IPS DF 6.9 (cell line): ENCODE results near the gene MFRP.

Source experiments
- DNase-seq: peaks from one replicate; pipeline ENCODE4 v3.0.0-alpha.2; 2013; ENCODE audit warnings: low read depth, low spot score
- H3K27ac ChIP-seq: one replicate; pipeline ENCODE4 v1.5.1; 2013; ENCODE audit warnings: low read length, control low read depth
- H3K27me3 ChIP-seq: 2 replicates; pipeline ENCODE4 v1.6.1; 2013; ENCODE audit warnings: mild to moderate bottlenecking, low read length; ENCODE audit not compliant: control insufficient read depth, insufficient read depth
- H3K36me3 ChIP-seq: 2 replicates; pipeline ENCODE4 v1.6.1; 2013; ENCODE audit warnings: low read length; ENCODE audit not compliant: control insufficient read depth, insufficient read depth
- H3K4me1 ChIP-seq: 2 replicates; pipeline ENCODE4 v1.6.1; 2013; ENCODE audit warnings: low read length; ENCODE audit not compliant: control insufficient read depth, insufficient read depth
- H3K4me3 ChIP-seq: 2 replicates; pipeline ENCODE4 v1.5.1; 2013; ENCODE audit warnings: mild to moderate bottlenecking, low read length
- H3K9me3 ChIP-seq: 2 replicates; pipeline ENCODE4 v1.6.1; 2013; ENCODE audit warnings: low read length, inconsistent platforms; ENCODE audit not compliant: control insufficient read depth, insufficient read depth
- WGBS: extraction: QIAGEN DNeasy Blood & Tissue Kit; methylation state at CpG from one replicate; pipeline ENCODE4 v1.1.7; 2013; ENCODE audit warnings: mixed read lengths, missing lambda C conversion rate; ENCODE audit not compliant: insufficient read length, insufficient coverage; 5-methylcytosine and 5-hydroxymethylcytosine counted together

The MFRP gene

DNA sequence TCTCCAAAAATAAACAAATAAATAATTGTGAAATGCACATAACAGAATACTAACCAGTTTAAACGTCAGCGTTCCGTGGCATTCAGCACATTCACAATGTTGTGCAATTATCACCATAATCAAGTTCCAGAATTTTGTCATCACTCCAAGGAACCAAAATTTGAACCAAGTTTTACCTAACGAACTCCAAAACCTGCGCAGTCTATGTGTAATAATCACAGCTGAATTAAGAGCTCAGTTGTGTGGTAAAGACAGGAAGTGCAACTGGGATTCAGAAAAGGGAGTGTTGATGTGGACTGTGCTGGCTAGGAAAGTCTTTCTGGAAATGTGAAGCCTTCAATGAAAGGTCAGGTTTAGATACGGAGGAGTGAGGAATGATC is 24.2 kb downstream of the MFRP start:
- no peak for DNase-seq
- H3K27ac ChIP-seq = no peak overlapping the region
- peaks cover 17% of the 10 kb centered on the region for H3K4me1 ChIP-seq
- no peak overlapping the region for H3K4me3 ChIP-seq
- no peaks in the 10 kb centered on the region for H3K9me3 ChIP-seq
- no peaks in the 10 kb centered on the region for H3K36me3 ChIP-seq
- H3K27me3 ChIP-seq = no peaks in the 10 kb centered on the region; the same call in 1 of the 2 replicates
- WGBS = no CpG with 5 or more reads among the region's 6 CpGs

DNA sequence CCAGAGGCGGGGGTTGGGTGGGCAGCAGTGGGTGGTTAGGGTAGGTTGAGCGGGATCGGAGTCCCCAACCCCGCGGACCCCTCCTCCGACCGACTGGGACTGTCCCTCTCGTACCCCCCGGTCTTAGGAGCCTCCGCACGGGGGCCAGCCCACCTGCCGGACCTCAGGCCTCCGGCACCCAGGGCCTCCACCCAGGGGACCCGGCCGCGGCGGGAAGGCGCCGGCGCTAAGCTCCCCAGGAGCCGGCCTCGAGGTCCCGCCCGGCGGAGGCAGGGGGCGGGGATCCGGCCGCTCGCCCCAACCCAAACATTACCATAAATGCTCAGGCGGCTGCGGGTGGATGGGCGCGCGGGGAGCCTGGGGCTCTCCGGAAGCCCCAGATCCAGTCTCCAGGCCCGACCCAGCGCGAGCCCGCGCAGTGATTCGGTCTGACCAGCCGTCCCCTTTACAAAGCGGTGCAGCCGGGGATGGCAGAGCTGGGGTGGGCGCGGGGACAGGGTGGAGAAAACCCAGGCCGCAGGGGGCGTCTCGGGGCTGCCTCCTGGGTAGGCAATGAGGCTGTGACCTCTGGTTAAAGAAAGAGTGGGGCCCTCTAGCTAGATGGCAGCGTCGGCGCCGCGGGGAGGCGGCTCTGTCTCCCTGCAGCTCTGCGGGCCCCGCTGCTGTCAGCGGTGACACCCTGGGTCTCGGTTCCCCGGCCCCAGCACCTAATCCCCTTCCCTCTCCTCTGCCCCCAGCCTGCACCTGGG is 25.6 kb downstream of the MFRP start:
- Histone ChIP-seq H3K9me3 (no peaks in the 10 kb centered on the region), H3K36me3 (no peaks in the 10 kb centered on the region), H3K27ac (no peak overlapping the region), H3K4me3 (peak overlapping the region; percentile 41; the same call in 1 of the 2 replicates), H3K4me1 (peaks cover 17% of the 10 kb centered on the region), H3K27me3 (peaks cover 2% of the 10 kb centered on the region)
- WGBS = no CpG with 5 or more reads among the region's 60 CpGs
- no peak for DNase-seq

DNA sequence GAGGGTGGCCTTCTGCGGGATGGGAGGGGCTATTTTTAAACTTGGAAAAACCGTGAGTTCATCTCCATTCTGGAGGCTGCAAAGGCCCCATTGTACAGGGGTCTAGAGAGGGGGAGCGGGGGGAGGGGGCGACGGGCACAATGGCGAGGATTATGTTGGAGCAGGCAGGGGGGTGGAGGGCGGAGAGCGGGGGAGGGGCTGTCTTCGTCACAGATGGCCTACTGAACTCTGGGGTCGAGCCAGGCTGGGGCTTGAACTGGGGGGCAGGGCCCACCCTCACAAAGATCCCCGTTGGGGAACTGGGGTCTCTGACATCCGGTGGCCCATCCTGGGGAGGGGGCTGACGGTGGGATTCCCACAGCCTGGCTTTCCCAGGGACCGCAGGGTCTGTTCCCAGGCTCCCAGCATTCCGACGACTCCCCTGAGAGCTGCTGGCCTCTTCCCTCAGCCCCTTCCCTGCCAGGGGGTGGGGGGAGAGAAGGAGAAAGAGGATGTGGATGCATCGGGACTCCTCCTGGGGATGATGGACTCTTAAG is 26.2 kb downstream of the MFRP start:
- no peaks in the 10 kb centered on the region for H3K9me3 ChIP-seq
- peak overlapping the region; percentile 41; the same call in 1 of the 2 replicates for H3K4me3 ChIP-seq
- WGBS = no CpG with 5 or more reads among the region's 17 CpGs
- peaks cover 21% of the 10 kb centered on the region for H3K4me1 ChIP-seq
- no peak for DNase-seq
- peaks cover 7% of the 10 kb centered on the region for H3K27me3 ChIP-seq
- H3K27ac ChIP-seq = no peak overlapping the region
- no peaks in the 10 kb centered on the region for H3K36me3 ChIP-seq

DNA sequence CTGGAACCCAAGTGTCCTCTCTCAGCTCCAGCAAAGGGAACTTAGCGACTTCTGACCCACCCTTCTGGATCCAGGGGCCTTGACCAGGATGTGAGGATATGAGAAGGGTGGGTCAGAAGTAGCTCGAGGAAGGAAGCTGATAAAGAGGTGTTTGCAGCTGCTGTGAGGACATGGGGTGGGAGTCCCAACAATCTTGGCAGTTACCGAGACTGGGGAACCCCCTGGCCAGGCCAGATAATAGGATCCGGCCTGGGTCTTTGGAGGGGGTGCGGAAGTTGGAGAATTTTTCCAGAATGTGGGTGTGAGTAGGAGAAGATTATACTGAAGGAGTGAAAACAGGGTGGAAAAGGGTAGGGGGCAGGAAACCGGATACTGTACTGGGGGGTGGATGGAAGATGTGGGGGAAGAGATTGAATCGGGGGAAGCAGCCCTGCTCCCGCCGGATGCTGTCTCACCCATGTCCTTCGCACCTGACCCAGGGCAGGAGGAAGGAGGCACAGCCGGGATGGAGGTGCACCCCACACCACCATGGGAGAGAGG is 26.7 kb downstream of the MFRP start:
- no peak overlapping the region for H3K27ac ChIP-seq
- WGBS = no CpG with 5 or more reads among the region's 11 CpGs
- H3K36me3 ChIP-seq = no peaks in the 10 kb centered on the region
- no peak overlapping the region for H3K4me3 ChIP-seq
- H3K4me1 ChIP-seq = peaks cover 23% of the 10 kb centered on the region
- DNase-seq = no peak
- peaks cover 7% of the 10 kb centered on the region for H3K27me3 ChIP-seq
- no peaks in the 10 kb centered on the region for H3K9me3 ChIP-seq

DNA sequence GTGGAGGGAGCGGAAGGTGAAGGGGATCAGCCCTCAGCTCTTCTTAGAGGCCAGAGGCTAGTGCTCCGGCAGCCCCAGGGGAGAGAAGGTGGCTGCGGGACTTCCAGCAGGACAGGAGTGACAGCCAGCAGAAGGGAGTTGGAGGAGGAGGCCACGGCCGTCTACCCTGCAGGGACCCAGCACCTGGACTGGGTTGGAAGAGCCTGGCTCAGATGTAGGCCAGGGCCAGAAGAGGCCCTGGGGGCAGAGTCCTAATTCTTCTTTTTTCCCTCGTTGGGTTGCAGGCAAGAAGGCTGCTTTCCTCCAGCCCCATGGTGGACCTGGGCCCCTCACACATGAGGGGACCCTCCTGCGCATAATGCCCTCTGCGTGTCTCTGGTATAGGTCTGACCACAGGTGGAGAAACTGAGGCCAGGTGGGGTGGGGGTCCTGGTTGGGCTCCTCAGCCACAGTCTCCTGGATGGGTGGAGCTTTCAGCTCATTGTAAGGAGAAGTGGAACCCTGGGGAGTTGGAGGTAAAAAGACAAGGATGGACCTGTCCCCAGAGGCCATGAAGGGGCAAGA is 27.3 kb downstream of the MFRP start:
- Histone ChIP-seq H3K4me1 (peaks cover 24% of the 10 kb centered on the region), H3K27ac (no peak overlapping the region), H3K9me3 (no peaks in the 10 kb centered on the region), H3K4me3 (no peak overlapping the region), H3K36me3 (no peaks in the 10 kb centered on the region), H3K27me3 (peaks cover 7% of the 10 kb centered on the region)
- no peak for DNase-seq
- no CpG with 5 or more reads among the region's 8 CpGs for WGBS

DNA sequence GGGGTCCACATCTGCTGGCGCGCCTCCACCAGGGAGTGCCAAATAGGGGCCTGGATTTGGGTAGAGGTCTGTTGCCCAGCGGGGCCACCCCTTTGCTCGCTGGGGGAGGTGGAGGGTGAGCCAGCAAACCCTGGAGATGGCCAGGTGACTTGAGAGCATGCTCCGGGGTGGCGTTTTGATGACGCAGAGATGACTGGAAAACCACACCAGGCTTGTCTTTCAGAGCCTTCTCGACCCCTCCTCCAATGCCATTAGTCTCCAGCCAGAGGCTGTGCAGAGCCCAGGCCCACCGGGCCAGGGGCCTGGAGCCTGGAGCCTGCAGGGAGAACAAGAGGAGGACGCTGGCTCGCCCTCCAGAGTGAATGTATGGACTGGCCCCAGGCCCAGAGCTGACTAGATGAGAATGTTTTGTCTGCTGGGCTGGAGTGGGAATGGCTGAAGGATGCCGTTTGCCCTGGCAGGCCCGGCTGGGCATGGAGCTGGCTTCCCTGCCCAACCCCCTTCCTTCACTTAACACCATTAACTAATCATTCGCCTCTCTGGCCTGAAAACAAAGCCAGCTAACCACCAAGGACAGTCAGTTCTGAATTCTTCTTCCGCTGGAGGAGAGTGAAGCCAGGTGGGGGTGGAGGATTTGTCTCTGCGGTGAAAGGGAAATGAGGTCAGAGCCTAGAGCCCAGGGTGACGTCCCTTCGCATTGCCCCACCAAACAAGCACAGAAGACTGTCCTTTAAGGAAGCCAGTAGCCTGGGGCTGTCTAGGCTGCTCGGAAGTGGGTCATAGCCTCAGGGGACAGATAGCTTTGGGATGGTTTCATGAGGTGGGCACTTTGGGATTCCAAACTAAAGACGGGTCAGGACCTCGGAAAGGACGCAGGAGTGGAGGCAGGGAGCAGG is 28.0 kb downstream of the MFRP start:
- Histone ChIP-seq H3K4me1 (peaks cover 24% of the 10 kb centered on the region), H3K36me3 (no peaks in the 10 kb centered on the region), H3K27ac (no peak overlapping the region), H3K27me3 (peaks cover 7% of the 10 kb centered on the region), H3K4me3 (no peak overlapping the region), H3K9me3 (no peaks in the 10 kb centered on the region)
- WGBS = no CpG with 5 or more reads among the region's 22 CpGs
- DNase-seq = no peak

GRCh38 chr11:119317592-119318239 is 28.8 kb downstream of the MFRP start:
- H3K4me1 ChIP-seq = peaks cover 24% of the 10 kb centered on the region
- peaks cover 7% of the 10 kb centered on the region for H3K27me3 ChIP-seq
- no peaks in the 10 kb centered on the region for H3K36me3 ChIP-seq
- H3K27ac ChIP-seq = no peak overlapping the region
- WGBS = no CpG with 5 or more reads among the region's 14 CpGs
- no peaks in the 10 kb centered on the region for H3K9me3 ChIP-seq
- no peak for DNase-seq
- H3K4me3 ChIP-seq = no peak overlapping the region; the same call in 1 of the 2 replicates

- H3K4me3 ChIP-seq = peak within 1 kb of the TSS; percentile 53; the same call in 1 of the 2 replicates
- no peak within 1 kb of the TSS for H3K27ac ChIP-seq
- no peaks in the 10 kb centered on the region for H3K9me3 ChIP-seq
- no CpG with 5 or more reads among the region's 74 CpGs for WGBS
- peaks cover 24% of the 10 kb centered on the region for H3K4me1 ChIP-seq
- no peak for DNase-seq
- H3K36me3 ChIP-seq = peaks cover 5% of the 10 kb centered on the region; the same call in 1 of the 2 replicates
- peaks cover 7% of the 10 kb centered on the region for H3K27me3 ChIP-seq
Observed at GRCh38 chr11:119316729-119317591, 29.5 kb downstream of the MFRP start, which contains the start of gene MCAM. MCAM (minus strand) TSS chr11:119317130; CDS start chr11:119317101, 29 bp downstream.

DNA sequence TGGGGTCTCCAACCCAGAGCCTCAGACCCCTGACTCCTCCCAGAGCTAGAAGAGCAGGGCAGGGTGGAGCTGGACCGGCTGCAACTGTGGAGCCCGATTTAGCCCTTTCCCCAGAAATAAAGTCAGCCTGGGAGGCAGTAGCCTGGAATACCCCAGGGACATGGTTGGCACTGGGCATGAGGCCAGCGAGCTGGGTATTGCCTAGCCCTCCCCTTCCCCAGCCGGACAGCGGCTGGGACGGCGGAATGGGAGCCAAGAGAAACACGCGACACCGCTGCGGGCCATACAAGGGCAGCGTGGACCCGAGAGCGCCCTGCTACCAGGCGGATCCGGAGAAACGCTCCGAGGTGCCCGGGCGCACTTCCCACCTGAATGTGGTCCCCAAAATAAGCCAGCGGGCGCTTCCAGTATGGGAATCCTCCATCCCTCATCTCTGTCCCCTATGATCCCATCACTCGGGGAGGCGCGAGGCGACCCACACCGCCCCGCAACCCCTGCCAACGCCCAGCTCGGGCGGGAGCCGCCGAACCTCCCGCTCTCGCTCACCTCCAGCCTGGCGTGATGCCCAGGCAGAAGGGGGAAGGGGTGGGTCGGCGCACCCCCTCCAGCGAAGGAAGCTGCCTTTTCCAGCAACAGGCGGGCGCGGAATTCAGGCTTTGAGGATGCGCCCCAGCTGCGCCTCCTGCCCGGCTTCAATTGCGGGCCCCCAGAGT is 30.3 kb downstream of the MFRP start:
- Histone ChIP-seq H3K4me1 (peaks cover 24% of the 10 kb centered on the region), H3K9me3 (no peaks in the 10 kb centered on the region), H3K27me3 (peaks cover 7% of the 10 kb centered on the region), H3K4me3 (peak overlapping the region; percentile 53; the same call in 1 of the 2 replicates), H3K27ac (no peak overlapping the region), H3K36me3 (peaks cover 7% of the 10 kb centered on the region; the same call in 1 of the 2 replicates)
- WGBS = no CpG with 5 or more reads among the region's 46 CpGs
- DNase-seq = no peak
